Left lung (tissue), 10 donors: Measurements from ENCODE around the gene SLC2A2. TPM values are rescaled to one million over a fixed set of nuclear protein-coding genes. Genes with fewer than 3 reads are reported as not detected.
A peak's percentile ranks its signal among the peaks of the same experiment; 100 is the strongest.

ENCODE experiments used
- ATAC-seq: fragments of 200-7000 bp; cut with Tn5 transposase; one replicate; pipeline ENCODE4 v1.9.1; 2020; ENCODE audit warnings: moderate library complexity
- DNase-seq, 4 donors: peaks; one replicate each; pipeline ENCODE4 v3.0.0-alpha.2; 2013 to 2020
- H3K27ac ChIP-seq, 2 donors: fragments of 200-600 bp; sonication (generic) in 1 of 2; one replicate each; pipeline versions ENCODE4 v1.5.0 to v1.8.0; 2020 to 2021
- H3K27me3 ChIP-seq, 2 donors: fragments of 200-600 bp; sonication (generic) in 1 of 2; one replicate each; pipeline versions ENCODE4 v1.5.0 to v1.8.0; 2020 to 2021
- H3K36me3 ChIP-seq, 2 donors: fragments of 200-600 bp; sonication (generic) in 1 of 2; one replicate each; pipeline versions ENCODE4 v1.5.0 to v1.8.0; 2020 to 2021
- H3K4me1 ChIP-seq, 2 donors: fragments of 200-600 bp; one replicate each; pipeline ENCODE4 v1.8.0; 2021
- H3K4me3 ChIP-seq, 2 donors: fragments of 200-600 bp; sonication (generic) in 1 of 2; one replicate each; pipeline versions ENCODE4 v1.5.0 to v1.8.0; 2020 to 2021; ENCODE audit warnings: mild to moderate bottlenecking in 1 of 2
- H3K9me3 ChIP-seq, 2 donors: fragments of 200-600 bp; sonication (generic) in 1 of 2; one replicate each; pipeline versions ENCODE4 v1.5.0 to v1.8.0; 2020 to 2021
- intact Hi-C, 2 donors: fragments of 100-400 bp; cut with DNase I; formaldehyde crosslinking; loops; one replicate each; pipeline versions ENCODE4 v1.11.2 to v1.14.2; 2022
- polyA plus RNA-seq, 6 donors: library from polyadenylated mRNA; unstranded; fragments of 120-200 nt; gene quantifications; one replicate each; pipeline ENCODE4 v1.2.1, GENCODE V29; 2013; ENCODE audit not compliant: insufficient read length in 6 of 6
- total RNA-seq, 2 donors: library from RNA; stranded (reverse); fragmentation: NEBNext Ultra II Directional; extraction: Animal tissue kit (Norgen Biotek cat#: 25700); gene quantifications; one replicate each; pipeline ENCODE4 v1.2.1, GENCODE V29; 2021
- TF ChIP-seq, protein P1 (sequence below), 2 donors: fragments of 200-600 bp; sonication (generic) in 1 of 2; IDR thresholded peaks; one replicate each; pipeline versions ENCODE4 v1.5.0 to v1.8.0; 2021; ENCODE audit warnings: antibody characterized with exemption in 2 of 2
- donor health status: DM: no; HTN: yes; CAD: no.
- donor health status: DM: no; HTN: no; CAD: no.

SLC2A2 gene
- total and polyA plus RNA-seq, 8 donors = 0.07 to 0.17 (median 0.13) TPM; not detected in 4

DNA sequence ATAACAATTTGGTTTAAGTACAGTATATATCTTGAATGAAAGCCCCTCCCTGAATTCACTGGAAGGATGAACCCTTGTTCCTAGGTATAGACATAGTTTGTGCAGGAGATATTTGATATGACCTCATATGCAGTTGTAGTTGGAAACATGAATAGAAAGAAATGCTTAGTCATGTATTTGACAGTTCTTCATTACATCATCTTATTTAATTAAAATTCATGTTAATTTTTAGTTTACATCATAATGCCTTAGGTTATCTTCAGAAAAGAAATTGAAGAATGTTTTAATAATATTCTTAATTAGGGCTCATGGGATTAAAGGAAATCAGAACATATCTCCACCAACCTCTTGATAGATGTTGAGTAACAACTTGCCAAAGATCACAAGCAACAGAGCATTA, 19.2 kb downstream of the SLC2A2 start:
- H3K9me3 ChIP-seq = no peaks in the 10 kb centered on the region
- no peaks in the 10 kb centered on the region for H3K4me1 ChIP-seq
- no peak for ATAC-seq
- no peak overlapping the region for H3K27ac ChIP-seq
- no peaks in the 10 kb centered on the region for H3K27me3 ChIP-seq
- H3K36me3 ChIP-seq = no peaks in the 10 kb centered on the region
- DNase-seq = no peak
- TF ChIP-seq, protein P1, sequence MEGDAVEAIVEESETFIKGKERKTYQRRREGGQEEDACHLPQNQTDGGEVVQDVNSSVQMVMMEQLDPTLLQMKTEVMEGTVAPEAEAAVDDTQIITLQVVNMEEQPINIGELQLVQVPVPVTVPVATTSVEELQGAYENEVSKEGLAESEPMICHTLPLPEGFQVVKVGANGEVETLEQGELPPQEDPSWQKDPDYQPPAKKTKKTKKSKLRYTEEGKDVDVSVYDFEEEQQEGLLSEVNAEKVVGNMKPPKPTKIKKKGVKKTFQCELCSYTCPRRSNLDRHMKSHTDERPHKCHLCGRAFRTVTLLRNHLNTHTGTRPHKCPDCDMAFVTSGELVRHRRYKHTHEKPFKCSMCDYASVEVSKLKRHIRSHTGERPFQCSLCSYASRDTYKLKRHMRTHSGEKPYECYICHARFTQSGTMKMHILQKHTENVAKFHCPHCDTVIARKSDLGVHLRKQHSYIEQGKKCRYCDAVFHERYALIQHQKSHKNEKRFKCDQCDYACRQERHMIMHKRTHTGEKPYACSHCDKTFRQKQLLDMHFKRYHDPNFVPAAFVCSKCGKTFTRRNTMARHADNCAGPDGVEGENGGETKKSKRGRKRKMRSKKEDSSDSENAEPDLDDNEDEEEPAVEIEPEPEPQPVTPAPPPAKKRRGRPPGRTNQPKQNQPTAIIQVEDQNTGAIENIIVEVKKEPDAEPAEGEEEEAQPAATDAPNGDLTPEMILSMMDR (IDR thresholded peaks at IDR 0.05) = no peak
- no peak overlapping the region for H3K4me3 ChIP-seq
- intact Hi-C loops = no loop called here

DNA sequence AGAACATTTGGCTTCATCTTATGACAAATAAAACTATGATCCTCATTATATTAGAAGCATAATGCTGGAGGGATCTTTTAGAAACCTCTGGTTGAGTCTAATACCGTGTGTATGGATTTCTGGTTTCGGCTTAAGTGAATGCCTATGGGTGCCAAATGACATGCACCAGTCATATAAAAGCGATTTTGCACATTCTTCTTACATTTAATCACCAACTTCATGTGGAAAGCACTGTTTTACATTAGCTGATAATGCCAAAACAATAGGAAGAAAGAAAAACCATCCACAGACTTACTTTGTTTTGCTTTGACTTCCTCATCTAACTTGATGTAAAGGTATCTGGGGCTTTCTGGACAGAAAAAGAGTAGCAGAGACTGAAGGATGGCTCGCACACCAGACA, 20.9 kb downstream of the SLC2A2 start:
- intact Hi-C loops = no loop called here
- Histone ChIP-seq H3K4me1 (no peaks in the 10 kb centered on the region), H3K36me3 (no peaks in the 10 kb centered on the region), H3K27ac (no peak overlapping the region), H3K4me3 (no peak overlapping the region), H3K9me3 (no peaks in the 10 kb centered on the region), H3K27me3 (no peaks in the 10 kb centered on the region)
- ATAC-seq (no peak), DNase-seq (no peak)
- TF ChIP-seq, protein P1 (IDR thresholded peaks at IDR 0.05) = no peak

DNA sequence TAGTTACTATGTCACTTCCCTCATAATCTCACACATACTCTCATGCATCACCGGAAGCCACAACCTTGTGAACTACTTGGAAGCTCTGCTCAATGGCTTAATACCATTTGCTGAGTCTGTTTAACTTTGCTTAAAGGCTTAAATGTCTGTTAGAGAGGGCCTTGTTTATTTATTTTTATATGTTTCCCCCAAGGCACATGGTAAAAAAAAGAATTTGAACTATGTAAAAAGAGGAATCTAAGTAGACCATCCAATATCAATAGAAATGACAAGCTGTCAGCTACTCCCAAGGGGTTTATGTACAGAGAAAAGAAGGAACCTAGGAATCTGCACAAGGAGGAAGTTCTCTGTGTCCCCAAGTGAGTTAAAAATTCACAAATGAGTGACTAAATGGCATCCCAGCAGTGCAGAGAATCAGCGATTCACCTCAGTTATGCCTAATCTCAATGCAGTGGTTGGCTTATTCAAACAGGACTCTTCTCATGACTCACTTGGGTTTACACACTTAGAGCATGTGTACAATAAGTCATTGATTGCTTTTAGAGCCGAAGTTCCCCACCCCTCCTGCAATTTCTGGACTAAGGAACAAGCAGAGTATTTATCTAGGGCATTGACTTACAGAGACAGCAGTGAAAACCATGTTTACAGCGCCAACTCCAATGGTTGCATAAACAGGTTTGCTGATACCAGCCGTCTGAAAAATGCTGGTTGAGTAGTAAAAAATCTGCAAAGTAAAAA, 24.4 kb downstream of the SLC2A2 start:
- Histone ChIP-seq H3K36me3 (no peaks in the 10 kb centered on the region), H3K27ac (no peak overlapping the region), H3K27me3 (no peaks in the 10 kb centered on the region), H3K4me3 (no peak overlapping the region), H3K4me1 (peaks cover 0 to 6% of the 10 kb centered on the region in 2 donors), H3K9me3 (no peaks in the 10 kb centered on the region)
- DNase-seq (peak in 1 of 4 donors; percentile 5), ATAC-seq (peak; percentile 77)
- intact Hi-C loops = no loop called here
- TF ChIP-seq, protein P1 (IDR thresholded peaks at IDR 0.05) = no peak

DNA sequence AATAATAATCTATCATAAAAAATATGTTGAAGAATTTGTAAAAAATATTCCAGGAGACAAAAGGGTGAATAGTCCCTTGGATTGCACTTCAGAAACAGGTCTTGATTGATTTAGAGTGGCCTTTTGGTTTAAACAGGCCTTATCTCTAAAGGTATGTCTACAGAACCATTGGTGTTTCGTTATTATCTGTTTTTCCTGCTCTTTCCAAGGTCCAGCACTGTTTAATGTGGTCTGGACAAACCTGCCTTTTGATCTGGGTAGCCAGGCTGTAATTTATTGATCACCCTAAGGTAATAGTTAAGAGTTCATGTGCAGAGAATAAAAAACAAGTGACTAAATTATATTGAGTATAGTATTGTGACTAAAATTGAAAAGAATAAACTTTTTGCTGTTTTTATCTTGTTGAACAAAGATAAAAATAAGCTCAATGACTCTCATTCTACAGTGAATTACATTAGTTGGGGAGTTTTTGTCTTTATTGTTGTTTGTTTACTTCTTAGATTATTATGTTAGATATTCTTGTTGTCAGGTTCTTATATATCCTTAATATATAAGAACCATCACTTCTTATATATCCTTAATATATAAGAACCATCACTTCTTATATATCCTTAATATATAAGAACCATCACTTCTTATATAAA, 25.1 kb downstream of the SLC2A2 start:
- ATAC-seq (no peak), DNase-seq (no peak)
- TF ChIP-seq, protein P1 (IDR thresholded peaks at IDR 0.05) = no peak
- Histone ChIP-seq H3K4me1 (peaks cover 0 to 6% of the 10 kb centered on the region in 2 donors), H3K9me3 (no peaks in the 10 kb centered on the region), H3K36me3 (no peaks in the 10 kb centered on the region), H3K4me3 (no peak overlapping the region), H3K27ac (no peak overlapping the region), H3K27me3 (no peaks in the 10 kb centered on the region)
- intact Hi-C loops = no loop called here

DNA sequence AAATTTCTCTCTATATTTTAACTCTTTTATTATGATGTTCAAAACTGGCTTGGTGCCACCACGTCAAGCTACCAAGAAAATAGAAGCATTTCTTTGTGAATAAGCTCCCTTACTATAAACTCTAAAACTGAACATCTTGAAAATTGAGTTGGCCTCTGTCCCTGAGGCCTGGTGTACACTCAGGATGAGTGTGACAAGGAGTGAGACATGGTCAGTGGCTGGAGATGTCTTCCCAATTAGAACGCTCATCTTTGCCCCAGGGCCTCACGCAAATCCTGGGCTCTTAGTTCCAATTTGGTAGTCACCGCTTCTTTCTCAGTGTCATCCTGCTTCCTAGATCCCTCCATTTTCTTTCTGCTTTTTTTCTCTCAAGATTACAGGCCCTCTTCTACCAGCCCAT, 26.2 kb downstream of the SLC2A2 start:
- H3K27me3 ChIP-seq = no peaks in the 10 kb centered on the region
- H3K4me1 ChIP-seq = peaks cover 0 to 6% of the 10 kb centered on the region in 2 donors
- no peak overlapping the region for H3K27ac ChIP-seq
- no peak overlapping the region for H3K4me3 ChIP-seq
- no peak for ATAC-seq
- intact Hi-C loops = no loop called here
- DNase-seq = no peak
- no peaks in the 10 kb centered on the region for H3K36me3 ChIP-seq
- TF ChIP-seq, protein P1 (IDR thresholded peaks at IDR 0.05) = no peak
- no peaks in the 10 kb centered on the region for H3K9me3 ChIP-seq
